ENCODE results near the gene PPP3CA.

GRCh38 chr4:101188906-101189305, 158.4 kb downstream of the PPP3CA start:
- TF ChIP-seq CTCF (conservative IDR thresholded peaks at IDR 0.05; ENCODE audit: low read depth, low read length) (no peak), EZH2 (IDR thresholded peaks at IDR 0.05; ENCODE audit: low read length, unreplicated experiment) (no peak), EZH2phosphoT487 (IDR thresholded peaks at IDR 0.05; ENCODE audit: borderline replicate concordance, low read length) (no peak)
